HCT116 (cell line): ENCODE data around the gene ALOX12B. TPM values are rescaled to one million over a fixed set of nuclear protein-coding genes. Genes with fewer than 3 reads are reported as not detected.

ENCODE experiments used
- ATAC-seq: fragments of 200-7000 bp; cut with Tn5 transposase; 2 replicates; pipeline ENCODE4 v1.9.1; 2020; ENCODE audit warnings: mild to moderate bottlenecking, moderate library complexity
- BruUV-seq: library from RNA; stranded (reverse); fragments of 400-500 nt; replicated peaks from 2 replicates; lab custom pipeline; 2021; lab: Mats Ljungman, UMichigan
- CTCF ChIA-PET: fragments of 300-600 bp; sonication (Branson Sonifier 250); formaldehyde crosslinking; loops from one replicate; lab custom pipeline; 2021; ENCODE audit warnings: antibody characterized with exemption; lab: Charles Lee
- POLR2A ChIA-PET: fragments of 300-600, 350-600 bp; sonication (Branson Sonifier 250); formaldehyde crosslinking; loops from one replicate; lab custom pipeline; 2021; ENCODE audit warnings: antibody characterized with exemption; lab: Charles Lee
- RAD21 ChIA-PET, 2 experiments: fragments of 300-600 bp; sonication (Branson Sonifier 250); formaldehyde crosslinking; loops; one replicate each; lab custom pipeline; 2023; ENCODE audit warnings: low total read pairs in 2 of 2; ENCODE audit not compliant: uncharacterized antibody in 2 of 2, unreplicated experiment in 2 of 2, low non-redundant PET in 1 of 2; lab: Charles Lee
- DNase-seq: peaks from one replicate; pipeline ENCODE4 v3.0.0-alpha.2; 2010; ENCODE audit warnings: low read depth, low spot score
- H2AFZ ChIP-seq: fragments of 200-600 bp; shearing (Covaris generic), sonication (generic); 2 replicates; pipeline ENCODE4 v1.6.1; 2017; ENCODE audit warnings: low read depth, mixed run types, mixed read lengths, antibody characterized with exemption, low read length; ENCODE audit not compliant: poor library complexity, severe bottlenecking
- H3K27ac ChIP-seq: 2 replicates; pipeline ENCODE4 v1.5.1; 2012; ENCODE audit warnings: low read depth, low read length
- H3K27me3 ChIP-seq: fragments of 200-600 bp; sonication (generic); 2 replicates; pipeline ENCODE4 v1.6.1; 2016; ENCODE audit warnings: mixed run types, low read length, mixed read lengths; ENCODE audit not compliant: insufficient read depth
- H3K36me3 ChIP-seq, 2 experiments: fragments of 200-500 bp in 1 of 2; fragments of 200-600 bp in 1 of 2; sonication (Bioruptor generic) in 1 of 2; sonication (generic) in 1 of 2; 2 replicates each; pipeline versions ENCODE4 v1.5.1 to v1.6.1; 2014 to 2016; ENCODE audit warnings: low read length in 2 of 2, inconsistent platforms in 1 of 2, mixed read lengths in 1 of 2, mixed run types in 1 of 2; ENCODE audit not compliant: insufficient read depth in 2 of 2, control insufficient read depth in 1 of 2
- H3K4me1 ChIP-seq, 2 experiments: fragments of 200-600 bp in 1 of 2; sonication (generic) in 1 of 2; 2 replicates each; pipeline versions ENCODE4 v1.5.1 to v1.6.1; 2012 to 2017; ENCODE audit warnings: low read length in 2 of 2, inconsistent platforms in 1 of 2, mild to moderate bottlenecking in 1 of 2, mixed read lengths in 1 of 2, mixed run types in 1 of 2, moderate library complexity in 1 of 2; ENCODE audit not compliant: insufficient read depth in 2 of 2, control insufficient read depth in 1 of 2
- H3K4me2 ChIP-seq: fragments of 200-600 bp; sonication (generic); 2 replicates; pipeline ENCODE4 v1.6.1; 2017; ENCODE audit warnings: mixed run types, low read length, mixed read lengths
- H3K4me3 ChIP-seq, 2 experiments: fragments of 200-600 bp in 1 of 2; sonication (generic) in 1 of 2; replicated peaks in 1 of 2; 2 replicates each; pipeline ENCODE4 v1.5.1; 2011 to 2016; ENCODE audit warnings: low read length in 2 of 2, control low read depth in 1 of 2, low read depth in 1 of 2, mild to moderate bottlenecking in 1 of 2, mixed read lengths in 1 of 2, mixed run types in 1 of 2
- H3K79me2 ChIP-seq: fragments of 200-600 bp; sonication (generic); 2 replicates; pipeline ENCODE4 v1.6.1; 2017; ENCODE audit warnings: mild to moderate bottlenecking, mixed run types, low read length, moderate library complexity, mixed read lengths; ENCODE audit not compliant: insufficient read depth
- H3K9ac ChIP-seq: fragments of 200-600 bp; sonication (generic); 2 replicates; pipeline ENCODE4 v1.6.1; 2016; ENCODE audit warnings: low read length, mixed read lengths
- H3K9me2 ChIP-seq: fragments of 200-600 bp; sonication (generic), shearing (Covaris generic); 2 replicates; pipeline ENCODE4 v1.6.1; 2017; ENCODE audit warnings: mixed run types, mild to moderate bottlenecking, moderate library complexity; ENCODE audit not compliant: insufficient read depth
- H3K9me3 ChIP-seq, 2 experiments: fragments of 200-500 bp in 1 of 2; fragments of 200-600 bp in 1 of 2; sonication (Bioruptor generic) in 1 of 2; sonication (generic) in 1 of 2; 2 replicates each; pipeline ENCODE4 v1.6.1; 2014 to 2017; ENCODE audit warnings: low read length in 2 of 2, mixed read lengths in 2 of 2, inconsistent platforms in 1 of 2, low read depth in 1 of 2, mild to moderate bottlenecking in 1 of 2, mixed run types in 1 of 2, moderate library complexity in 1 of 2; ENCODE audit not compliant: control insufficient read depth in 1 of 2, insufficient read depth in 1 of 2
- H4K20me1 ChIP-seq: fragments of 200-600 bp; sonication (generic), shearing (Covaris generic); 2 replicates; pipeline ENCODE4 v1.6.1; 2017; ENCODE audit warnings: mixed run types, mild to moderate bottlenecking, moderate library complexity; ENCODE audit not compliant: insufficient read depth
- CBX3 ChIP-seq: IDR thresholded peaks from 2 replicates; pipeline ENCODE4 v1.6.1; 2012; ENCODE audit warnings: low read depth
- CEBPB ChIP-seq: IDR thresholded peaks from 2 replicates; pipeline ENCODE4 v1.6.1; 2012; ENCODE audit warnings: low read depth
- ELF1 ChIP-seq: IDR thresholded peaks from 2 replicates; pipeline ENCODE4 v1.6.1; 2012; ENCODE audit warnings: low read depth, borderline replicate concordance
- EZH2phosphoT487 ChIP-seq: fragments of 200-600 bp; IDR thresholded peaks from 2 replicates; pipeline ENCODE4 v1.6.1; 2018; ENCODE audit warnings: antibody characterized with exemption, borderline replicate concordance
- ZBTB33 ChIP-seq: IDR thresholded peaks from 2 replicates; pipeline ENCODE4 v1.6.1; 2011; ENCODE audit warnings: mild to moderate bottlenecking, low read length, moderate library complexity; ENCODE audit not compliant: insufficient replicate concordance; ENCODE audit errors: extremely low read depth
- ZFX ChIP-seq: fragments of 450-650 bp; IDR thresholded peaks from 2 replicates; pipeline ENCODE4 v1.6.1; 2017
- intact Hi-C: fragments of 100-400 bp; cut with micrococcal nuclease; formaldehyde crosslinking; loops from 2 replicates; pipeline ENCODE4 v1.10.0; 2022
- total RNA-seq: library from RNA; stranded (reverse); gene quantifications from one replicate; pipeline ENCODE4 v1.2.1, GENCODE V29; 2021; ENCODE audit not compliant: unreplicated experiment
- TF ChIP-seq, protein P1 (sequence below): IDR thresholded peaks from 2 replicates; pipeline ENCODE4 v1.6.1; 2012; ENCODE audit warnings: low read depth
- TF ChIP-seq, protein P2 (sequence below): IDR thresholded peaks from 2 replicates; pipeline ENCODE4 v1.6.1; 2012

Gene ALOX12B
- total RNA-seq, 1 experiment from 2014 or later: 3.8 TPM

DNA sequence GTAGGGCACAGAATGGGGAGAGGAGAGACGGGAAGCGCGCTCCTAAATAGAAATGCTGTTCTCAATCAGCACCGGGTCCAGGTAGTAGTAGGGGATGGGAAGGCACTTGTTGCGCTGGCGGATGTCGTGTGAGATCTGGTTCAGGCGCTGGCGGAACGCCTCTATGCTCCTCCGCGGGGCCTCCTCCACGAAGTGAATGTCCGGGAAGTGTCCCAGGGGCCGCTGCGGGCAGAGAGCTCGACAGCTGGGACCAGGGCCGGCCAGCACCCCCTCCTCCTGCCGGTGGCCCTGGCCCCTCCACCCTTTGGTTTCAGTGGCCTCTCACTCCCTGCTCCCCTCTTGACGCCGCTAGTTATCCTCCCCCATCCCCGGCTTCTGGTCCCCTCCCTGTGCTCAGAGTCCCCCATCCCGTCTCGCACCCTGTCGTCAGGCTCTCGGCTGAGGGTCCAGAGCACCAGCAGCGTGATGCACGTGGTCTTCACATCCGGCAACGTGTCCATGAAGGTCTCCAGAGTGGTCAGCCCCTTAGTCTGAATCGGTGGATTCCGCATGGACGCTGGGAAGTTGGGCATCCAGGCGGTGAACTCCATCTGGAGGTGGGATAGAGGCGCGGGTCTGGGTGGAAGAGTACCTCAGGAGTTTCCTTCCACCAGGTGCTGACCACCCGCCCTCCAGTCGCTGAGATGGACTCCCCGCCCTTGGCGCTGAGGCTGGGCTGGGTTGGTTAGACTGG, 14.6 kb downstream of the ALOX12B start:
- BruUV-seq: no TSS peak
- Histone ChIP-seq H3K79me2 (no peaks in the 10 kb centered on the region), H3K9ac (peak overlapping the region; percentile 40; the same call in 1 of the 2 replicates), H4K20me1 (no peaks in the 10 kb centered on the region), H3K4me1 (peaks cover 0 to 14% of the 10 kb centered on the region in 2 experiments; a peak in 1 of 4 replicates), H3K9me2 (no peaks in the 10 kb centered on the region), H3K27ac (no peak overlapping the region), H2AFZ (peak overlapping the region; percentile 90), H3K36me3 (no peaks in the 10 kb centered on the region), H3K4me2 (peak overlapping the region; percentile 77), H3K27me3 (peaks cover 4% of the 10 kb centered on the region; the same call in 1 of the 2 replicates), H3K4me3 (no peak overlapping the region), H3K9me3 (no peaks in the 10 kb centered on the region)
- intact Hi-C loops: no loop called here
- TF ChIP-seq, protein P1, sequence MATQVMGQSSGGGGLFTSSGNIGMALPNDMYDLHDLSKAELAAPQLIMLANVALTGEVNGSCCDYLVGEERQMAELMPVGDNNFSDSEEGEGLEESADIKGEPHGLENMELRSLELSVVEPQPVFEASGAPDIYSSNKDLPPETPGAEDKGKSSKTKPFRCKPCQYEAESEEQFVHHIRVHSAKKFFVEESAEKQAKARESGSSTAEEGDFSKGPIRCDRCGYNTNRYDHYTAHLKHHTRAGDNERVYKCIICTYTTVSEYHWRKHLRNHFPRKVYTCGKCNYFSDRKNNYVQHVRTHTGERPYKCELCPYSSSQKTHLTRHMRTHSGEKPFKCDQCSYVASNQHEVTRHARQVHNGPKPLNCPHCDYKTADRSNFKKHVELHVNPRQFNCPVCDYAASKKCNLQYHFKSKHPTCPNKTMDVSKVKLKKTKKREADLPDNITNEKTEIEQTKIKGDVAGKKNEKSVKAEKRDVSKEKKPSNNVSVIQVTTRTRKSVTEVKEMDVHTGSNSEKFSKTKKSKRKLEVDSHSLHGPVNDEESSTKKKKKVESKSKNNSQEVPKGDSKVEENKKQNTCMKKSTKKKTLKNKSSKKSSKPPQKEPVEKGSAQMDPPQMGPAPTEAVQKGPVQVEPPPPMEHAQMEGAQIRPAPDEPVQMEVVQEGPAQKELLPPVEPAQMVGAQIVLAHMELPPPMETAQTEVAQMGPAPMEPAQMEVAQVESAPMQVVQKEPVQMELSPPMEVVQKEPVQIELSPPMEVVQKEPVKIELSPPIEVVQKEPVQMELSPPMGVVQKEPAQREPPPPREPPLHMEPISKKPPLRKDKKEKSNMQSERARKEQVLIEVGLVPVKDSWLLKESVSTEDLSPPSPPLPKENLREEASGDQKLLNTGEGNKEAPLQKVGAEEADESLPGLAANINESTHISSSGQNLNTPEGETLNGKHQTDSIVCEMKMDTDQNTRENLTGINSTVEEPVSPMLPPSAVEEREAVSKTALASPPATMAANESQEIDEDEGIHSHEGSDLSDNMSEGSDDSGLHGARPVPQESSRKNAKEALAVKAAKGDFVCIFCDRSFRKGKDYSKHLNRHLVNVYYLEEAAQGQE: no peak
- TF ChIP-seq ELF1: no peak
- no peak for TF ChIP-seq CEBPB
- TF ChIP-seq ZBTB33: no peak
- TF ChIP-seq, protein P2, sequence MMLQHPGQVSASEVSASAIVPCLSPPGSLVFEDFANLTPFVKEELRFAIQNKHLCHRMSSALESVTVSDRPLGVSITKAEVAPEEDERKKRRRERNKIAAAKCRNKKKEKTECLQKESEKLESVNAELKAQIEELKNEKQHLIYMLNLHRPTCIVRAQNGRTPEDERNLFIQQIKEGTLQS: no peak
- TF ChIP-seq ZFX: no peak
- TF ChIP-seq EZH2phosphoT487: no peak
- TF ChIP-seq CBX3: no peak
- RAD21 ChIA-PET: interaction anchor here (0.6 to 1.2 kb wide), 4 partner anchors 13 to 332 kb away, joined by 3 to 8 read pairs (median 3); no protein-coding TSS in a partner anchor
- no peak for DNase-seq
- CTCF ChIA-PET: interaction anchor here (0.6 to 2.5 kb wide), 26 partner anchors 8 to 342 kb away, joined by 3 to 29 read pairs (median 5); partner anchors contain the start of genes ALOX12B, ALOXE3, SLC25A35 and TRAPPC1
- peak; percentile 10; the same call in 1 of the 2 replicates for ATAC-seq
- POLR2A ChIA-PET: no interaction called here
